Neural cell (in vitro differentiated cells): ENCODE results near the gene PTH1R.

Experiments used
- EZH2 ChIP-seq: fragments of 200-600, 300-800 bp; shearing (Covaris generic), sonication (generic); IDR thresholded peaks from 2 replicates; pipeline ENCODE4 v1.6.1; 2014; ENCODE audit warnings: antibody characterized with exemption, low read length, borderline replicate concordance, mild to moderate bottlenecking; ENCODE audit not compliant: insufficient read depth, poor library complexity, severe bottlenecking
- POLR2AphosphoS5 ChIP-seq: IDR thresholded peaks from 2 replicates; pipeline ENCODE4 v1.6.1; 2012
- SMC3 ChIP-seq: fragments of 450-650 bp; conservative IDR thresholded peaks from 2 replicates; pipeline ENCODE4 v1.6.1; 2014; ENCODE audit warnings: antibody characterized with exemption, mild to moderate bottlenecking, moderate library complexity; ENCODE audit not compliant: poor library complexity
- TF ChIP-seq, protein P1 (sequence below): fragments of 450-650 bp; IDR thresholded peaks from 2 replicates; pipeline ENCODE4 v1.5.1; 2014; ENCODE audit warnings: antibody characterized with exemption, mild to moderate bottlenecking, moderate library complexity; ENCODE audit not compliant: poor library complexity, severe bottlenecking

DNA sequence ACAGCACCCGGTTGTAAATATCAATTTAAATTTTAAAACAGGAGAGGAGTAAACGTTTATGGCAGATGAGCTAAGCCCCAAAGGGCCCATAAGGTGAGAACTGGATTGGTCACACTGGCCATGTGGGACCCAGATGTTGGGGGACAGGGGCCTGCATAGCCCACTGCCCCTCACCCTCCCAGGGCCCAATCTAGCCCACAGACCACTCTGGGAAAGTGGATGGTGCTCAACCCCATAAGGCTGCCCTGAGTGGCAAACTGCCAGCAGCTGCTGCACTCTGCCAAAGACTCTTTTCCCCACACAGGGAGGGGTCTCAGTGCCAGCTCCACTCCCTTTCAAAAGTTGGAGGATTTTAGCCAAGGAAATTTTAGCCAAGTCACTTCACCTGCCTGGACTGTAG is 56.6 kb downstream of the PTH1R start:
- TF ChIP-seq, protein P1, sequence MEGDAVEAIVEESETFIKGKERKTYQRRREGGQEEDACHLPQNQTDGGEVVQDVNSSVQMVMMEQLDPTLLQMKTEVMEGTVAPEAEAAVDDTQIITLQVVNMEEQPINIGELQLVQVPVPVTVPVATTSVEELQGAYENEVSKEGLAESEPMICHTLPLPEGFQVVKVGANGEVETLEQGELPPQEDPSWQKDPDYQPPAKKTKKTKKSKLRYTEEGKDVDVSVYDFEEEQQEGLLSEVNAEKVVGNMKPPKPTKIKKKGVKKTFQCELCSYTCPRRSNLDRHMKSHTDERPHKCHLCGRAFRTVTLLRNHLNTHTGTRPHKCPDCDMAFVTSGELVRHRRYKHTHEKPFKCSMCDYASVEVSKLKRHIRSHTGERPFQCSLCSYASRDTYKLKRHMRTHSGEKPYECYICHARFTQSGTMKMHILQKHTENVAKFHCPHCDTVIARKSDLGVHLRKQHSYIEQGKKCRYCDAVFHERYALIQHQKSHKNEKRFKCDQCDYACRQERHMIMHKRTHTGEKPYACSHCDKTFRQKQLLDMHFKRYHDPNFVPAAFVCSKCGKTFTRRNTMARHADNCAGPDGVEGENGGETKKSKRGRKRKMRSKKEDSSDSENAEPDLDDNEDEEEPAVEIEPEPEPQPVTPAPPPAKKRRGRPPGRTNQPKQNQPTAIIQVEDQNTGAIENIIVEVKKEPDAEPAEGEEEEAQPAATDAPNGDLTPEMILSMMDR: no peak
- TF ChIP-seq POLR2AphosphoS5 (no peak), SMC3 (no peak), EZH2 (no peak)
